WTC11 (cell line): ENCODE data around the gene EEFSEC. TPM values are rescaled to one million over a fixed set of nuclear protein-coding genes. Genes with fewer than 3 reads are reported as not detected.

Experiments used
- ATAC-seq: fragments of 200-7000 bp; cut with Tn5 transposase; 2 replicates; pipeline ENCODE4 v1.10.0; 2021; ENCODE audit warnings: mild to moderate bottlenecking, moderate library complexity
- CTCF ChIA-PET: fragments of 300-600 bp; sonication (Branson Sonifier 250); formaldehyde crosslinking; loops from one replicate; lab custom pipeline; 2021; ENCODE audit warnings: antibody characterized with exemption; lab: Charles Lee
- POLR2A ChIA-PET: fragments of 350-600 bp; sonication (Branson Sonifier 250); formaldehyde crosslinking; loops from one replicate; lab custom pipeline; 2021; ENCODE audit warnings: antibody characterized with exemption; lab: Charles Lee
- DNase-seq: peaks from one replicate; pipeline ENCODE4 v3.0.0; 2021; ENCODE audit warnings: low spot score
- H3K27ac Mint-ChIP-seq: 2 replicates; pipeline ENCODE4 v1.8.0; 2021; ENCODE audit warnings: mixed read lengths
- H3K27me3 Mint-ChIP-seq: 2 replicates; pipeline ENCODE4 v1.8.0; 2021; ENCODE audit warnings: low read depth, mild to moderate bottlenecking, moderate library complexity, mixed read lengths
- H3K36me3 Mint-ChIP-seq: 2 replicates; pipeline ENCODE4 v1.8.0; 2021; ENCODE audit warnings: mixed read lengths
- H3K4me1 Mint-ChIP-seq: 2 replicates; pipeline ENCODE4 v1.8.0; 2022; ENCODE audit warnings: mixed read lengths
- H3K4me3 Mint-ChIP-seq: 2 replicates; pipeline ENCODE4 v1.8.0; 2021; ENCODE audit warnings: mild to moderate bottlenecking, moderate library complexity, mixed read lengths
- H3K9me3 Mint-ChIP-seq: 2 replicates; pipeline ENCODE4 v1.8.0; 2021; ENCODE audit warnings: mixed read lengths
- ARID4B ChIP-seq: sonication (generic); formaldehyde crosslinking; IDR thresholded peaks from 2 replicates; pipeline ENCODE4 v1.8.0; 2023; ENCODE audit warnings: missing genetic modification reagents, mild to moderate bottlenecking, borderline replicate concordance
- ATF1 ChIP-seq: sonication (generic); formaldehyde crosslinking; IDR thresholded peaks from 2 replicates; pipeline ENCODE4 v1.8.1; 2023; ENCODE audit warnings: mild to moderate bottlenecking, moderate library complexity, missing genetic modification reagents
- ATF3 ChIP-seq: sonication (generic); formaldehyde crosslinking; conservative IDR thresholded peaks from 2 replicates; pipeline ENCODE4 v1.8.1; 2022; ENCODE audit warnings: mild to moderate bottlenecking, missing genetic modification reagents
- ETV6 ChIP-seq: sonication (generic); formaldehyde crosslinking; IDR thresholded peaks from 2 replicates; pipeline ENCODE4 v1.8.1; 2022; ENCODE audit warnings: mild to moderate bottlenecking, missing genetic modification reagents
- FOXP4 ChIP-seq: sonication (generic); formaldehyde crosslinking; IDR thresholded peaks from 2 replicates; pipeline ENCODE4 v1.8.0; 2022; ENCODE audit warnings: mild to moderate bottlenecking, missing genetic modification reagents
- GABPB1 ChIP-seq: sonication (generic); formaldehyde crosslinking; IDR thresholded peaks from 2 replicates; pipeline ENCODE4 v1.8.1; 2023; ENCODE audit warnings: mild to moderate bottlenecking, missing genetic modification reagents
- GRHL2 ChIP-seq: fragments of 250-450 bp; sonication (Bioruptor Pico); IDR thresholded peaks from 2 replicates; pipeline ENCODE4 v1.8.0; 2022; ENCODE audit warnings: mild to moderate bottlenecking, moderate library complexity; ENCODE audit not compliant: insufficient replicate concordance, severe bottlenecking
- NR3C1 ChIP-seq: sonication (generic); formaldehyde crosslinking; conservative IDR thresholded peaks from 2 replicates; pipeline ENCODE4 v1.8.1; 2023; ENCODE audit warnings: low read depth, mild to moderate bottlenecking, missing genetic modification reagents
- SMAD4 ChIP-seq: sonication (generic); formaldehyde crosslinking; IDR thresholded peaks from 2 replicates; pipeline ENCODE4 v1.8.0; 2022; ENCODE audit warnings: mild to moderate bottlenecking, missing genetic modification reagents
- TEAD1 ChIP-seq: sonication (generic); formaldehyde crosslinking; IDR thresholded peaks from 2 replicates; pipeline ENCODE4 v1.8.0; 2022; ENCODE audit warnings: mild to moderate bottlenecking, missing genetic modification reagents
- USF2 ChIP-seq: sonication (generic); formaldehyde crosslinking; IDR thresholded peaks from 2 replicates; pipeline ENCODE4 v1.8.1; 2023; ENCODE audit warnings: mild to moderate bottlenecking, missing genetic modification reagents, moderate library complexity
- ZNF232 ChIP-seq: sonication (generic); formaldehyde crosslinking; IDR thresholded peaks from 2 replicates; pipeline ENCODE4 v1.8.0; 2022; ENCODE audit warnings: mild to moderate bottlenecking, missing genetic modification reagents
- ZNF425 ChIP-seq: fragments of 250-450 bp; sonication (Bioruptor Pico); conservative IDR thresholded peaks from 2 replicates; pipeline ENCODE4 v1.9.0; 2021; ENCODE audit warnings: mild to moderate bottlenecking
- ZSCAN18 ChIP-seq: fragments of 250-450 bp; sonication (Bioruptor Pico); IDR thresholded peaks from 2 replicates; pipeline ENCODE4 v2.1.2; 2022; ENCODE audit warnings: mild to moderate bottlenecking, moderate library complexity
- total RNA-seq: library from RNA; stranded (reverse); gene quantifications from 3 replicates; pipeline ENCODE4 v1.2.3, GENCODE V29; 2021

The EEFSEC gene
- total RNA-seq, 1 experiment from 2014 or later: 13.7 TPM

GRCh38 chr3:128236657-128237056 lies 83.4 kb downstream of the EEFSEC start (continued):
- TF ChIP-seq ARID4B (CRISPR knock-in tag) (no peak), GRHL2 (no peak)

- ChIA-PET CTCF (interaction anchor here (1.5 to 4.0 kb wide), 2 partner anchors 11 to 85 kb away, joined by 7 to 24 read pairs; no protein-coding TSS in a partner anchor), POLR2A (no interaction called here)
- Mint-ChIP-seq H3K27ac (peak overlapping the region; percentile 35; the same call in 1 of the 2 replicates), H3K36me3 (no peaks in the 10 kb centered on the region), H3K27me3 (no peaks in the 10 kb centered on the region), H3K4me3 (no peak overlapping the region), H3K4me1 (peaks cover 17% of the 10 kb centered on the region), H3K9me3 (no peaks in the 10 kb centered on the region)
- TF ChIP-seq ZNF425 (CRISPR knock-in tag): no peak
- TF ChIP-seq ETV6: no peak
- TF ChIP-seq ATF3: no peak
- TF ChIP-seq NR3C1 (CRISPR knock-in tag): no peak
- no peak for TF ChIP-seq ATF1 (CRISPR knock-in tag)
- no peak for TF ChIP-seq FOXP4
- no peak for TF ChIP-seq SMAD4
- no peak for TF ChIP-seq TEAD1 (CRISPR knock-in tag)
- no peak for TF ChIP-seq USF2 (CRISPR knock-in tag)
- no peak for TF ChIP-seq ZNF232 (CRISPR knock-in tag)
- no peak for TF ChIP-seq GABPB1 (CRISPR knock-in tag)
- DNase-seq (no peak), ATAC-seq (no peak)
These were observed 84.3 kb downstream of the EEFSEC start for GRCh38 chr3:128237348-128238183.

- POLR2A ChIA-PET: no interaction called here
- CTCF ChIA-PET: interaction anchor here (1.5 to 4.0 kb wide), 2 partner anchors 12 to 84 kb away, joined by 7 to 24 read pairs; no protein-coding TSS in a partner anchor
- Mint-ChIP-seq H3K9me3 (no peaks in the 10 kb centered on the region), H3K4me3 (no peak overlapping the region), H3K4me1 (peaks cover 17% of the 10 kb centered on the region), H3K27ac (no peak overlapping the region), H3K27me3 (no peaks in the 10 kb centered on the region), H3K36me3 (no peaks in the 10 kb centered on the region)
- ATAC-seq (no peak), DNase-seq (no peak)
- TF ChIP-seq ETV6 (no peak), USF2 (CRISPR knock-in tag) (no peak), TEAD1 (CRISPR knock-in tag) (no peak), ZSCAN18 (no peak)
These were observed 84.9 kb downstream of the EEFSEC start for GRCh38 chr3:128238184-128238489.
